Right renal pelvis (tissue), 4 donors: ENCODE measurements around the gene NOD2. TPM values are rescaled to one million over a fixed set of nuclear protein-coding genes. Genes with fewer than 3 reads are reported as not detected.
A peak's percentile ranks its signal among the peaks of the same experiment; 100 is the strongest.

Experiments used
- DNase-seq, 4 donors: peaks; one replicate each; pipeline ENCODE4 v3.0.0-alpha.2; 2013; ENCODE audit warnings: low read depth in 4 of 4, low spot score in 3 of 4, missing footprints in 1 of 4
- polyA plus RNA-seq, 4 donors: library from polyadenylated mRNA; unstranded; fragments of 120-200 nt; gene quantifications; one replicate each; pipeline ENCODE4 v1.2.1, GENCODE V29; 2013; ENCODE audit not compliant: insufficient read length in 4 of 4

NOD2 gene
- polyA plus RNA-seq: under 1 TPM; 0.30 to 0.81 (median 0.47) TPM

DNA sequence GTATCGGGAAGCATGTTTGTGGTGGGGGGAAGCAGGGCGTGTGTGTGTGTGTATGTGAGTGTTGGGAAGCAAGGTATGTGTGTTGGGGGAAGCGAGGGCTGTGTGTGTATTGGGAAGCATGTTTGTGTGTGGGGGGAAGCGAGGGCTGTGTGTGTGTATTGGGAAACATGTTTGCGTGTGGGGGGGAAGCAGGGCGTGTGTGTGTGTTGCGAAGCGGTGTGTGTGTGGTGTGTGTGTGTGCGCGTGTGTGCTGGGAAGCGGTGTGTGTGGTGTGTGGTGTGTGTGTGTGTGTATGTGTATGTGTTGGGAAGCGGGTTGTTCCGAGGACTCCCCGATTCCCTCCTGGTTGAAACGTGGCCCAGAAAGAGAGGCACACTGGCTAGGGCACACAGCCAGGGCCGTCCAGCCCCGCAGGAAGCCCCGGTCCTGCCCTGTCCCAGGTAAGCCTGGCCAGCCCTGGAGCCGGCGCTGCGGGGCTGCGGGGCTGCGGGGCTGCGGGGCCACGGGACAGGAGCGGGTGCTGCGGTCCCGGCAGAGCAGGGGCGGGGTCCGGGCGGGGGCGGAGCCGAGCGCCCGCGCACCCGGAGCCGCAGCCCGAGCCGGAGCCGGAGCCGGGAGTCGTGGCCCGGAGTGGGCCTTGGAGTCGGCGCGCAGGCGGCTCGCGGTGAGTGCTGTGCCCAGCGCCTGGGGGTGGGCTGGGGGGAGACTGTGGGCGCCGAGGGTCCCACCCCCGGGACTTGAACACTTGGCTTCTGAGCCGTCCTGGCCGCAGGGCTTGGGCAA is at the start of gene NOD2:
NOD2 (plus strand) TSS at position 608 of the 783 bp plus-strand sequence. CDS start 5,890 bp downstream, outside the sequence.
- DNase-seq: no peak

DNA sequence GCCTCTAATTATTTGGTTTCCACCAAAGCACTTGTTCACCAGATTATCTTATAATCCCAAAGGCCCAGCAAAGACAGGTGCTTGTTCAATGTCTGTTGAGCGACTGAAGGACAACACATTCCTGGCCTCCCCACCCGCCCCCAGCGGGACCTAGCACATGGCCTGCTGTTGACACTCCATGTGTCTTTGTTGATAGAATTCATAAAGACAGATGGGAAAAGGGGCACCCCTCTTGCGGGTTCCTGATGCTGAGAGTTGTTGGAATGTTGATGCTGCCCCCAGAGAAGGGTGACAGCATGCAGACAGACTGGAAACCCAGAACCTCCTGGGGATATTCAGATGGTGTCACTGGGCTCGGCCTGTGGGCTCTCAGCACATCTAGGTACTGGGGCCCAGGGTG is 49.2 kb upstream of the NOD2 start:
- no peak for DNase-seq

- no peak for DNase-seq
These were observed 48.7 kb upstream of the NOD2 start for GRCh38 chr16:50644729-50645128.

DNA sequence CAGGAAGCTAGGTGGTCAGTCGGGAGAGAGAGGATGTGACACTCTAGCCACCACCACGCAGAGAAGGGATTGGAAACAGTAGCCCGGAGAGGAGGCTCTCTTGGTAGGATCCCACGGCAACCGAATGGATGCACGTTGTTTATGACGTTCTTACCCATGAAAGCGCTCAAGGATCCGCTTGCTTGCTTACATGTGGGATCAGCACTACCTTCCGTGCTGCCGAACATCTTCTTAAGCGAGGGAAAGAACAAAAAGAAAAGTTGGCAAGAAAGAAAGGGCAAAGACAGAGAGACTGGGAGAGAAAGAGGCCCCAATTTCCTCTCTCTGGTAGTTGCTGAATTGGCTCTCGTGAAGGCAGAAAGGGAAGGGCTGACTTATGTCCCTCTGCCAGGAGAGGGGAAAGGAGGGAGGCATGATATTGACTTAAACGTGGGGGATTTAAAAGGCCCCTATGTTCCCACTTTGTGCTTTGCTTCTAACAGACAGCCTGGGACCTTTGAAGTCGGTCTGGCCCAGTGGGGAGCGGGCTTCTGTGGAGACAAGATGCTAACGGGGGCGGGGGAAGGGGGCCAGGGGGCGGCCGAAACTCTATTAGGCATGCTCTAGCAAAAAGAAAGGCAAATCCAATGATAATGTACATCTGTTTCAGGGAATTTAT is 47.7 kb upstream of the NOD2 start:
- peak in 1 of 4 donors; percentile 46 for DNase-seq

DNA sequence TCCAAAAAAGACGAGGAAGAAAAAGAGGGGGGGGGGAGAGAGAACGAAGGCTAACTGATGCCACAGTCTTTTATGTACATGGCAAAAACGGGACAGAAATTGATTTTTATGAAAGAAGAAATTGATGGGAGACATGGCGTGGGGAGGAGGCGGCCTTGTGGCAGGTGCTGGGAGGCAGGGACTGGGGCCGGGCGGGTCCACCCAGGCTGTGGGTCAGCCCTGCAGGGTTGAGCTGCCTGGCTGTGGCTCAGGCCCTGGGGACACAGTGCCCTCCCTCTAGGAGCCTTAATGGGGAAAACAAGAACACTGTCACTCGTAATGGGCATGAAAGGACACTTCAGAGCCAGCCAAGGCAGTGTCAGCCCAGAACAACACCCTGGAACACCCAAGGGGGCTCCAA is 47.1 kb upstream of the NOD2 start:
- DNase-seq: no peak

DNA sequence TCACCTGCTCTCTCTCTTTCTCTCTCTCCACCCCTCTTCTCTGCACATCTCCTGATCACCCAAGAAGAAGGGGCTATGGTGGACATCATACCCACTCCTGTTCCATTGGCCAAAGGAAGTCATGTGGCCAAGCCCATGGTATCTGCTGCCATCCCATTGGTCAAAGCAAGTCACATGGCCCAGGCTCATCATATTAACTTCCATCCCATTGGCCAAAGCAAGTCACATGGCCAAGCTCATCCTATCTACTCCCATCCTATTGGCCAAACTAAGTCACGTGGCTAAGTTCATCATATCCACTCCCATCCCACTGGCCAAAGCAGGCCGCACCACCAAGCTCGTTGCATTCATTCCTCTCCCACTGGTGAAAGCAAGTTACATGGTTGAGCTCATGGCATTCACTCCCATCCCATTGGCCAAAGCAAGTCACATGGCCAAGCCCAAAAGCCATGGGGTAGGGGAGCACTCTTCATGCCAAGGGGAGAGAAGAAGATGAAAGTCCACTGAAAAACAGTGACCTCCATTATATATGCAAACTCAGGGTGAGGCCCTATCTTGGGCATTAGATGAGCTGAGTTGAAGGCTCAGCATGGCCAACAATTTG is 41.5 kb upstream of the NOD2 start:
- DNase-seq: no peak

GRCh38 chr16:50652836-50653425 is 40.5 kb upstream of the NOD2 start:
- no peak for DNase-seq

GRCh38 chr16:50653633-50654519 is 39.5 kb upstream of the NOD2 start:
- DNase-seq: no peak

- no peak for DNase-seq
These were observed 37.8 kb upstream of the NOD2 start for GRCh38 chr16:50655558-50656055.

DNA sequence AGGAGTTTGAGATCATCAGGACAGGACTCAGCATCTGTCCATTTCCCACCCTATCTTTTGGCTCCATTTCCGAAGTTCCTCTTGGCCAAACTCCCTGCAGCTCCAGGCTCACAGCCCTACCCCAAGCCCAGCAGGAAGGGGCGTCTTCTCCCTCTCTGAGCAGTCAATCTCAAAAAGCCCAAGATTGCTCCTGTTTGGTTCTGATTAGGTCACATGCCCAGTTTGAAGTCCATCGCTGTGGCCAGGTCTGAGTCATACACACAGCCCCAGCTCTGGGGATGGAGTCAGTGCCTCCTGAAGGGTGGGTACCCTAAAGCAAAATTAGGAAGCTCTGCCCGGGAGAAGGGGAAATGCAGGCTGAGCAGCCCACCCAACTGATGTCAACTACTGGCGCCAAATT is 36.2 kb upstream of the NOD2 start:
- DNase-seq: no peak

- no peak for DNase-seq
These were observed 33.6 kb upstream of the NOD2 start for GRCh38 chr16:50659806-50660205.

DNA sequence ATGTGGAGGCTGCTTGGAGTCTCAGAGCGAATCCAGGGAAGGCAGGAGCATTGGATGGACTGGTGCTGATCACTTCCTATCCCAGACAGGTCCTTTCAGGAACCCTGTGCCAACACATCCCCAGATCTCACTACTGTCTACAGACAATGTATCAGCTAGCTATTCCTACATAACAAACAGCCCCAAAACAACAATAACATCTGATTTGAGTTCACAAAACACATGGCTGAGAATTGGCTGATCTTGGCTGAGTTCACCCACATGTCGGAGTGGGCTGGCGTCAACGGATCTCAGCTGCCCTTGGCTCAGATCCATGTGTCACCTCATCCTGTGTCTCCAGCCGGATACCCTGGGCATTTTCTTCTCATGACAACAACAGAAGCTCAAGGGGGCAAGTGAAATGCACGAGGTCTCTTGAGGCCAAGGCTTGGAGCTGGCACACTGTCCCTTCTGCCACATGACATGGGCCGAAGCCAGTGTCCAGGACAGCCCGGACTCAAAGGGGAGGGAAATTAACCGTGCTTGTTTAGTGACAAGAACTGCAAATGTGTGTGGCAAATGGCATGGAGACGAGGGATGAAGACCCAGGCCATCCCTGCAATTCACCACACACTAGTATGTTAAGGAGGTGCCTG is 31.0 kb upstream of the NOD2 start:
- no peak for DNase-seq

- no peak for DNase-seq
These were observed 29.1 kb upstream of the NOD2 start for GRCh38 chr16:50664270-50664669.

DNA sequence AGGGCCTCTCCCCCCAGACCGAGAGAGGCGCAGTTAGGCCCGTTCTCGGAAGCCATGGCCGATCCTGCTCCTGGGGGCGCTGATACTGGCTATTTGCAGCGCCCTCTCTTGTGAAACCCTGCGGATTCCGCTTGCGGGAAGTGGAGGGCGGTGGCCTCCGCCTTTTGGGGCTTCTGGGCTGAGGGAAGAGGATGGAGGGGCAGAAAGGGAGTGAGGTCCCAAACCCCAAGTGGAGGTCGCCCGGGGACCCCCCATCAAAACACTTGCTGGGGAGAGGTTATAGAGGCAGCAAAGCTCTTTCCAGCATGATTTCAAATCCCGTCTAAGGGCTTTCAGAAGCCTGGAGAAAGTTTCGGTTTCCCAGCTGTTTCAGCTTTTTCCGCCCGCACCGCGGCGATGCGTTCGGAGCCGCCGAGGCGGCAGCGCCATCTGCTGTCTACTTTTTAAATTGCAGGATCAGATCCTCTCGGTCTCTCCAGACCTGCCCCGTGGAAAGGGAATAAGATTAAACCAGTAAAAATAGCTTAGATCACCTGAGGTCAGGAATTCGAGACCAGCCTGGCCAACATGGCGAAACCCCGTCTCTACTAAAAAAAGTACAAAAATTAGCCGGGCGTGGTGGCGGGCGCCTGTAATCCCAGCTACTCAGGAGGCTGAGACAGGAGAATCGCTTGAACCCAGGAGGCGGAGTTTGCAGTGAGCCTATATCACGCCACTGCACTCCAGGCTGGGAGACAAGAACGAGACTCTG is 28.1 kb upstream of the NOD2 start:
- DNase-seq: peak; percentile 48 to 77 (median 60)

- DNase-seq: no peak
These were observed 26.5 kb upstream of the NOD2 start for GRCh38 chr16:50666658-50667496.

- no peak for DNase-seq
These were observed 25.7 kb upstream of the NOD2 start for GRCh38 chr16:50667497-50668367.

- no peak for DNase-seq
These were observed 24.9 kb upstream of the NOD2 start for GRCh38 chr16:50668368-50669008.
